ENCODE data around the gene NKTR.

GRCh38 chr3:42581400-42581708, 19.1 kb upstream of the NKTR start:
- TF ChIP-seq CTCF (IDR thresholded peaks at IDR 0.05; ENCODE audit: insufficient read depth, low read length) (no peak), POLR2AphosphoS5 (IDR thresholded peaks at IDR 0.05; ENCODE audit: low read depth) (no peak), GABPA (IDR thresholded peaks at IDR 0.05; ENCODE audit: low read depth) (no peak), SPI1 (IDR thresholded peaks at IDR 0.05; ENCODE audit: borderline replicate concordance, low read depth) (no peak), REST (IDR thresholded peaks at IDR 0.05; ENCODE audit: insufficient replicate concordance, low read depth) (no peak)
